ENCODE measurements around the gene PDXP.

Gene PDXP

DNA sequence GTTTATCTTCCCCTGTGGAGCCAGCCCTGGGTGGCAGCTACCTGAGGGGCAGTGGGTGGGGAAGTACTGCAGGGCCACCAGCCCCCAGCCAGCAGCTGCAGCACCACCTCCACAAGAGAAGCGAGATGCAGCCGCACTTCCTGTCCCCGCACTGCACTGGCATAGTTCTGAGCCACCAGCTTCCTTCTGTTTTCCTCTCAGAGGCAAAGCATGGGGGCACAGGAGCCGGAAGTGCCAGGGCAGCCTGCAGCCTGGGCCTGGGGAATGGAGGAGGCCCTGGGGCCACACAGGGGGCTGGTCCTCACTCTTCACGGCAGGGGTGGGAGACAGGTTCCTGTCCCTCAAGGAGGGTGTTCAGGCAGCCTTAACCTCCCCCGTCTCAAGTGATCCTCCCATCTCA lies 31.0 kb upstream of the PDXP start:
- DNase-seq = peak in 3 of 10 donors; percentile 48 to 89 (median 86)
- intact Hi-C loops (cut with DNase I) = no loop called here

DNA sequence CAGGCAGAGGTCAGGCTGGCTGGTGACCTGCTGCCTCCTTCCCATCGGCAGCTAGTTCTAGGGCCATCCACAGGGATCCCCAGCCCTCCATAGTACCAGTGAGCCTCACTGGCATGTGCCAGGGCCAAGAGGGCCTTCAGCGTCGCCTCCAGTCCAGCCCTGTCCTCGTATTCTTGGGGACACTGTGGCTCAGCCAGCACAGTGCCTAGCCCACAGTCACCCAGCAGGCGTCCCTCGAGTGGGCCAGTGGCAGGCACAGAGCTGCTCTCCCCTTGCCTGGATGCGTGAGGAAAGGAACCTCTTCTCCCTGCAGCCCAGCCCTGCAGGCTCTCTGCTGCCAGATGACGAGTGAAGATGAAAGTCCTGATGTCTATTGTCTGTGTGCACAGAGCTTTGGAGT lies 29.7 kb upstream of the PDXP start:
- intact Hi-C loops (cut with DNase I) = no loop called here
- no peak for DNase-seq

DNA sequence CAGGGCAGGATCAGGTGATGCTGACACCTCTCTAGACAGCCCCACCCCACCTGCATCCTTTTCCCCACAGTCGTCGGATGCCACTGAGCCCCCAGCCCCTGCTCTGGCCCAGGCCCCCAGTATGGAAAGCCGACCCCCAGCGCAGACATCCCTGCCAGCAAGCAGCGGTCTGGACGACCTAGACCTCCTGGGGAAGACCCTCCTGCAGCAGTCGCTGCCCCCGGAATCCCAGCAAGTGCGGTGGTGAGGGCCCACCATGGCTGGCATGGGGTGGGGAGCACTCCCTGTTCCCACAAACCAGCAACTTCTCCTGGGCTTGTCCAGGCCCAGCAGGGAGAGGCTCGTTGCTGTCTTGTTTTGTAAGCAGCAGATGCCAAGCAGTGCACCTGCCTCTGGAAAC lies 28.6 kb upstream of the PDXP start:
- intact Hi-C loops (cut with DNase I) = no loop called here
- no peak for DNase-seq

DNA sequence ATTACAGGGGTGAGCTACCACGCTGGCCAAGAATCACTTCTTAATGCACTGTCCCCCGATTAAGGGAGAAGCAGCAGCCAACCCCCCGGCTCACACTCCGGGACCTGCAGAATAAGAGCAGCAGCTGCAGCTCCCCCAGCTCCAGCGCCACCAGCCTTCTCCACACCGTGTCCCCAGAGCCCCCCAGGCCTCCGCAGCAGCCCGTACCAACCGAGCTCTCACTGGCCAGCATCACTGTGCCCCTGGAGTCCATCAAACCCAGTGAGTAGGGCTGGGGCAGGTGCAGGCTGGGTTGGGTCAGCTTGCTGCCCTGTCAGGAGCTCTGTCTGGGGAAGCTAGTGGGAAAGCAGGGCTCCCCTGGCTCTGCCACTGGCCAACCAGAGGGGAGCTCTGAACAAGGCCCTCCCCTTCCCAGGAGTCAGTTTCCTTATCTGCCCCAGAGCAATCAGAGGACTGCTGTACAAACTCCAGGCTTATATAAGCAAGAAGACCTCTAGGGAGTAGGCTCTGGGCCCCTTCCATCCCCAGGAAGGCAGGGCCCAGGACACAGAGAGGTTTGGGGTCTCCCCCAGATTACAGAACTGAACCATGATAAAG lies 27.6 kb upstream of the PDXP start:
- DNase-seq = no peak
- intact Hi-C loops (cut with DNase I) = no loop called here

DNA sequence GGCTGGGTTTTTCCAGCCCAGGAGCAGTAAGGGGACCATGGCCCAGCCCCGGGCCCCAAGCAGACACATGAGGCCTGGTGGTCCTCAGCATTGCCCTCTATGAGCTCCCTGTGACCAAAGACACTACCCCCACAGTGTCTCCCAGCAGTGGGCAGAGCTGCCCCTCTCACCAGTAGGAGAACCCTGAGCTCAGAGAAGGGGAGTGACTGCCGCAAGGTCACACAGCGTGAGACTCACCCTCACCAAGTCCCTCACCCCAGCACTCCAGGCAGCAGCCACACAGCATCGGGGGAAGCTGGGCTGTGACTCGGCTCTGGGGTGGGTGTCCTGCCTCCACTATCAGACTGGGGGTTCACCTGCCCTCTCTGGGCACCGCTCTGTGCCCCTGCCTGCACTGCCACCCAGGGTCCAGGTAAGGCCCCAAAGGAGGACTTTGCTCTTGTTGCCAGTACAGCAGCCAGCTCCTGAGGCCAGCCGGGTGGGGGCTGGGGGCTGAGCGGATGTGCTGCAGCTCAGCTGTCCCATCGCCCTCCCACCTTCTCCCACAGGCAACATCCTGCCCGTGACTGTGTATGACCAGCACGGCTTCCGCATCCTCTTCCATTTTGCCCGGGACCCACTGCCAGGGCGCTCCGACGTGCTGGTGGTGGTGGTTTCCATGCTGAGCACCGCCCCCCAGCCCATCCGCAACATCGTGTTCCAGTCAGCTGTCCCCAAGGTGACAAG lies 26.9 kb upstream of the PDXP start:
- DNase-seq = peak in 1 of 10 donors; percentile 68
- intact Hi-C loops (cut with DNase I) = no loop called here

DNA sequence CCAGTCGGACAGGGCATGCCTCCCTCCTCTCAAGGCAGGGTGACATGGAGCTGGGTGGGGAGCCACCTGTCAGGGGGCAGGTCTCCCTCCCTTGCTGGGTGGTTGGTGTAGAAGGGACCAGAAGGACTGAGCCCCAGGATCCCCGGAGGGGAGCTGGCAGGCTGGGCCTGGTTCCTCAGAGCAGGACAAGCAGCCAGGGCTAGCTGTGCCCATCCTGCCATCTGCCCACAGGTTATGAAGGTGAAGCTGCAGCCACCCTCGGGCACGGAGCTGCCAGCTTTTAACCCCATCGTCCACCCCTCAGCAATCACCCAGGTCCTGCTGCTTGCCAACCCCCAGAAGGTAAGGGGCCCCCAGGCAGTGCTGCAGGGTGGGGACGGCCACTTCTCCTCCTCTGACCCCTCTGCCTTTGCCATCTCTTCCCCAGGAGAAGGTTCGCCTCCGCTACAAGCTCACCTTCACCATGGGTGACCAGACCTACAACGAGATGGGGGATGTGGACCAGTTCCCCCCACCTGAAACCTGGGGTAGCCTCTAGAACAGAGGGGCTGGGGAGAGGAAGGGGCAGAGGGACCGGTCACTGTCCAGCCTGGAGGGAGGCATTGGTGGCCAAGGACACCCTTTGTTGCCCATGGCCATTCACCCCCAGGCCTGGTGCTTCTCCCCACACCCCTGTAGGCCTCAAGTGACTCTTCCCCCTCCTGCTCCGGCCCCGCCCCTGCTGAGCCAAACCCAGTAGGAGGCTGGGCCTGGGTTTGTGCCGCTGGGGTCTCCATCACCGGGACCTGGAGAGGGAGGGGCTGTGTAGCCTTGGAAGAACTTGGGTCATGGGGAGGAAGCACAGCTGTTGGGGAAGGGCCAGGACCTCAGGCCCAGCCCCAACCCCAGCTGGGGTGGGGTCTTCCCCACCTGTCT lies 26.1 kb upstream of the PDXP start:
- DNase-seq = peak in 1 of 10 donors; percentile 35

DNA sequence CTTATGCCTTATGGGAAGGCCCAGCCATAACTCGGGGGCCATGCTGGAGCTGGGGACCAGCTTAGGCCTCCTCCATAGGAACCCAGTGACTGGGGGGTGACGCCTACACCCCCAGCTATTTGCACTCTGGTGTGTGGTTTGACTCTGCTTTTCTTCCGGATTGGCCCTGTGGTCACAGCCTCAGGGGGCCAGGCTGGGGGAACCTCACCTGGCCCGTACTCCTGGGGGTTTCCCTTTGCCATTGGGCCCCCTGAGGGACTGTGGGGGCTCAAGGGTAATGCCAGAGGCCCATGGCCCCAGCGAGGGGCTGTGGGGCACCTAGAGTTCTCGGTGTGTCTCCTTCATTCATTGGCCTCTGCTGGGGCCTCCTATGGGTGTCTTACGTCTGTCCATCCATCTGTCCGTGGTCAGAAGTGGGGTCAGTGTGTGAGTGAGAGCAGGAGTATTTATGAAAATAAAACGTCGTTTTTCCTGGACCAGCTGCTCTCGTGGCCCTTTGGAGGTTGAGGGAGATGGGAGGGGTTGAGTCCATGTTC lies 25.4 kb upstream of the PDXP start:
- intact Hi-C loops (cut with DNase I) = no loop called here
- no peak for DNase-seq

More for the DNA sequence above, 26.1 kb upstream of the PDXP start:
- intact Hi-C loops (cut with DNase I) = no loop called here

DNA sequence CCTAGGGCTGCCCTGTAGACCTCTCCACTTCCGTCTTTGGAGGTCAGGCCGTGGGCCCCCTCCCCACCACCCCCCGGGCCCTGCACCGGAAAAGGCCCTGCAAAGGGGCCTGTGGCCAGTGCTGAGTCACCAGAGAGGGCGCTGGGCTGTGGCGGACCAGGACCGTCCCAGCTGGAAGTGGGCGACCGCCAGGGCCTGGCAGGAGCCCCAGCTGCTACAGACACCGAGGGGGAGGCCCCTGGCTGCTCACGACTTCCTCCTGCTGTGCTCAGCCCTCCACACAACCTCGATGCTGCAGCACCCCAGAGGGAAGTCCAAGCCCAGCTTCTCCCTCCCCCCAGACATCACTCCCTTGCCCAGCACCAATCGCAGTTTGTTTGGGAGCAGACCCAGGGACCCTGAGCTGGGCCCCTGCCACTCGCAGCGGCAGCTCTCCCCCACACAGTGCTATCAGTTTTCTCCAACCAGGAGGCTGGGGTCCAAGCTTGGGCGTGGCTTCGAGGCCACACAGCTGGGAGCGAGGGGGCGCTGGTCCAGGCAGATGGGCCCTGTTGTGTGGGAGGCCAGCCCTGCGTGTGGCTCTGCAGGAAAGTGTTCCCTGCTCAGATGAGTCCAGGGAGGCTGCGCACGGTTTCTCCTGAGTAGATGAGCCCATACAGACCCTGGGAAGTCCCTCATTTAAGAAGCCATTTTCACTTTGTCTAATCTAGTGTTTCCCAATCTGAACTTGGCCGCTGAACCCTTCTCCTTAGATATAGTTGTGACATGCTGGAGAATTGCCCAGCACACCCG lies 24.7 kb upstream of the PDXP start:
- intact Hi-C loops (cut with DNase I) = no loop called here

DNA sequence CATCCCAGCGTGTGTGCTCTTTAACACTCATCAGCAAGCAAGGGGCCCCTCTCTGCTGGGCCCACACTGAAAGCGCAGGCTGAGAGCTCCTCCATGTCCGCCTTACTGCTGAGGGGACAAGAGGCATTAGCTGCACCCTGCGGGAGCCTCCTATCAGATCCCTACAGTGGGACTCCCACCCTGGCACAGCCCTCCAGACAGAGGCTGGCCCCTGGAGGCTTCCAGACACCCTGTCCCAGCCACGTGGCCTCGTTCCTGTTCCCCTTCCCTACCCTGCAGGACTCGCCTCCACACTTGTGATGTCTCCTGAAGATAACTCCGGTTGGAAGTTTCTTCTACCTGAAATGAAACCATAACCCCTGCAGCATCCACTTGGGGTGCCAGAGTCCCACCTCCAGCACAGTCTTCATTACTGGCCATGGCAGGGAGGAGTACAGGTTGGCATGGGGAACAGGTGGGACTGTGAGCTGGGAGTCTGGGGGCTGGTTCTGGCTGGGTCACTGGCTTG lies 24.1 kb upstream of the PDXP start:
- peak in 1 of 10 donors; percentile 71 for DNase-seq
- intact Hi-C loops (cut with DNase I) = no loop called here

More for the DNA sequence above, 24.7 kb upstream of the PDXP start:
- DNase-seq = peak; percentile 67 to 97 (median 77)

DNA sequence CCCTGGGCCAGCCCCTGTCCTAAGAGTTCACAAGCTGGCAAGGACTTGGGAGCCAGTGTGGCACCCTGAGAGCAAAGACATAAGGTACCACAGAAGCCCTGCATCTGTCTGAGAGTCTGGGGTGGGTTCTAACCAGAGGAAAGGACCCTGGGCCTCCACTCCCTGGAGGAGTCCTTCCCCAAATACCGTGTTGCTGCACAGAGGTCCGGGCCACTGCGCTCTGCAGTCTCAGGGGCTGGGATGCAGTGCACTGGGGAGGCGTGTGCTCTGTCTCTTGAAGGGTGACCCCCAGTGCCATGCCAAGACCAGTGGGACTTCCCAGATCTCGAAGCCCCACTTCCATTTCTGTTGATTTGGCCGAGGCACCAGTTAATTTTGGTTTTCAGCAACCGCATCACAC lies 23.4 kb upstream of the PDXP start:
- peak in 1 of 10 donors; percentile 39 for DNase-seq
- intact Hi-C loops (cut with DNase I) = no loop called here

DNA sequence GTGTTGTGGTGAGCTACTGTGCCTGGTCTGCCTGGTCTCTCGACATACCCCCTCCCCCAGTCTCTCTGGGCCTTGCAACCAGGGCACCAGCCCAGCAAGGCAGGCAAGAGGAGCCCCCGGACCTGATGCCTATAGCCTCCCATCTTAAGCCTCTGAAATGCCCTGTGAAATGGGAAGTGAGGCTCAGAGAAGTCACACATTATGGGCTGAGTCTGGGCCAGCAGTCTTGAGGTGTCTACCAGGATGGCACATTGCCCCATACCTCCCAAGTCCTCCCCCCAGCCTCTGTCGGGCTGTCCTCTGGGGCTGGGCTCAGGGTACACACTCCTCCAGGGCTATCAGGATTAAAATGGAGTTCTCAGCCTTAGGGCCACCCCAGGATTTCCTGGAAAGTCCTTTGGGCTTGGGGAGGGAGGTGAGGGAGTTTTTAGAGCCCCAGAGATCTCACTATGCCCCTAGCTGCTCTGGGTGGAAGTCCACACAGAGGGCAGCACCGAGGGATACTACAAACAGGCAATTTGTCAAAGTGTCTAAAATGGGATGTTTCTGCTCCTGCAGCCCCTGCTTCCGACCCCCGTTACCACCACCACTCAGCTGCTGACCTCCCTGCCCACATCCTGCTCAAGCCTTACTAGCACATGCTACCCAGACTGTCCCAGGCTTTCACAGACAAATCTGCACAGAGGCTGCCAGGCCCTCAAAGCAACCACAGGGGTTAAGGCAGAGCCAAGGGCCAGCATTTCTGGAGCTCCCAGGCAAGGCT lies 22.2 kb upstream of the PDXP start:
- intact Hi-C loops (cut with DNase I) = no loop called here
- DNase-seq = no peak

DNA sequence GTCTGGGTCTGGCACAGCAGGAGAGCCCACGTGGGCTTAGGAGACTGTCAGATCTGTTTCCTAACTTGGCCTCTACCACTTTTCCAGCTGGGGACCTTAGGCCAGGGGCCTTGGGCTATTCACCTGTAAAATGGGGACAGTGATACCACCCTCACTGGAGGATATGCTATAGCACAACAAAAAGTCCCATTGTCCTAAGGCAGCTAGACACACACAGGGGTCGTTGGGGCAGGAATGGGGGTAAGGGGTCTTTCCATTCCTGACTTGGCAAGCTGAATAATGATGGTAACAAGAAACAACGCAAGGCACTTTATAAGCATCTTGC lies 21.6 kb upstream of the PDXP start:
- intact Hi-C loops (cut with DNase I) = no loop called here

DNA sequence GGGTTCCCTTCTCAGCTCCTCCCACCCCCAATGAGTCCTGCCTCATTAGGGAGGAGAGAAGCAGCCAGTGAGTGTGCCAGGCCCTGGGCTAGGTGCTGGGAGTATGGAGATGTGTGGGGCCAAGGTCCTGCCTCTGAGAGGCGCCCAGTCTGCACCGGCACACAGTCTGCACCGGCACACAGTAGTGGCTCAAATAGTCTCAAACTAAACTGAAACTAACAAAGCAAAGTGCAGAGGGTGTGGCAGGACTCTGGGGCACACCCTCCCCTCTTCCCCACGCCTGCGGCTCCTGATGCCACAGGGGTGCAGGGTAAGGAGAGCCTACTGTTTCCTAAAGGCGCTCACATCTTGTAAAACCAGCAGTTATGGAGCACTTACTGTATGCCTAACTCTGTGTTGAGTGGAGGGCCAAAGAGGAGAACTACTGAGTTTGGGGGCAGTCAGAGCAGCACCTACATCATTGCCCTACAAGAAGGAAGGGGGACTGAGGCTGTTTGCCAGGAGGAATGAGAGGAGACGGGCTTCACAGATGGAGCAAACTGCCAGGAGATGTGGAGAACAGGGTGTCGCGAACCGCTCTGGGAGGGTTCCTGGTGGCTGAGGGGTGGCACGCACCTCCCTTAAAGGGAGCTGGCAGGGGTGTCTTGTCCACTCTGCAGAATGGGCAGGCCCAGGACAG lies 20.0 kb upstream of the PDXP start:
- intact Hi-C loops (cut with DNase I) = no loop called here
- no peak for DNase-seq

More for the DNA sequence above, 21.6 kb upstream of the PDXP start:
- no peak for DNase-seq

DNA sequence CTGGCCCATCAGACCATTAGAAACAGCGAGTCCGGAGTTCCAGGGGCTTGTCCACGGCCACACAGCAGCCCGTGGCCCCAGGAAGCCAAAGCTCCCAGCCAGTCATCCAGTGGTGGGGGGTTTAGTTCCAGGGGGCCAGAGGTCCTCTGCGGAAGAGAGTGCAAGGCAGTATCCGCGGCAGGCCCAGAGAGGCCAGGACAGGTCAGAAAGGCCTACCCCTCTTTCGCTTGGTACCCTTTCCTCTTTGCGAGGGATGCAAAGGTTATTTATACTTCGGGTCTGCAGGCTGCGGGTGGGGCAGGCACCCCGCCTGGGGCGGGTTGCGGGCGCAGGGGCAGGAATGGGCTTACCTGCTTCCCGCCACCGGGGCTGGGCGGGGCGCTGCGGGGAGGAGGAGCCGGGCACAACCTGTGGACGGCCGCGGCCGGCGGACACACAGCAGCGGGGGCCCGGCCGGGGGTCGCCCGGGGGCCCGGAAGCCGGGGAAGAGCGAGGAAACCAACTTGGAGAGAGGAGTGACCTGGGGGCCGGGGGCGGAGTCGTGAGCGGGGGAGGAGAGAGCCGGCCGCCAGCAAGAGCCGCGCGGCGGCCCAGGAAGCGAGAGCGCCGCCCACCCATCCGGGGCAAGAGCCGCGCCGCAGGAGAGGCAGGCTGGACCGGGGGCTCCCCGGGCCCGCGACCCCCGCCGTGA lies 19.3 kb upstream of the PDXP start, which contains the start of gene SH3BP1:
TSS of gene SH3BP1 (plus strand) at position 600 of the 691 bp plus-strand sequence. CDS start 119 bp downstream, outside the sequence.
- intact Hi-C loops (cut with DNase I) = no loop called here
- DNase-seq = no peak

DNA sequence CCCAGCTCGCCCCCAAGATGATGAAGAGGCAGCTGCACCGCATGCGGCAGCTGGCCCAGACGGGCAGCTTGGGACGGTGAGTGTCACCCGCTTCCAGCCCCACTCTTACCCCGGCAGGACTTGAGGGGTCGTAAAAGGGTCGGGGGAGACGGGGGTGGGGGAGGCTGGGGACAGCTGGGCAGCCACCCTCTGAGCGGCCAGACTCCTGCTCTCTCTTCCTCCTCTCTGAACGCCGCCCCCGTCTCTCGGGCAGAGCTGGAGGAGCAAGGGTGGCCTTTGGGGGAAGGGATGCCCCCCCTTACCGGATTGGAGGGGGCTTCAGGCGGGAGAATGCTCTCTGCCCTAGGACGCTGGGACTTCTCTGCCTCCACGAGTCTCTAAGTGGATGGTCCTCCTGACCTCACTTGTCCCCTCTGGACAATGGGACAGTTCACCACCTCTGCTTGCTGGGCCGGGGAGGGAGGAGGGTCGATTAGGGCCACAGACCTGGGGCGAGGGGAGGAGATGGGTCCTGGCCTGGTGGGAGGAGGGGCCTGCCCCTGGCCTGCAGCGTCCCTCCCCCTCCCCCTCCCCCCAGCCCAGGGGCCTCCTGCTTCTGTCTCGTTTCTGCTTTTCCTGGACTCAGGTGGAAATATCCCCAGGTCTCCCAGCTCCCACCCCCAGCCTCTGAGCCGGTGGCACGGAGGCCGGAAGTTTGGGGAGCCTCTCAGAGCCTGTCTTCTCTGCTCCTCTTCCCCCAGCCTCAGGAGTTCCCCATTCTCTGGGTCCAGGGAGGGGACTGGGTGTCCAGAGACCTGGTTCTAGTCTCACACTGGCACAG lies 18.5 kb upstream of the PDXP start:
- intact Hi-C loops (cut with DNase I) = loop anchor here (5.0 to 10.0 kb wide), 2 partner anchors 47 to 95 kb away; partner anchors contain the start of gene NOL12
- no peak for DNase-seq

DNA sequence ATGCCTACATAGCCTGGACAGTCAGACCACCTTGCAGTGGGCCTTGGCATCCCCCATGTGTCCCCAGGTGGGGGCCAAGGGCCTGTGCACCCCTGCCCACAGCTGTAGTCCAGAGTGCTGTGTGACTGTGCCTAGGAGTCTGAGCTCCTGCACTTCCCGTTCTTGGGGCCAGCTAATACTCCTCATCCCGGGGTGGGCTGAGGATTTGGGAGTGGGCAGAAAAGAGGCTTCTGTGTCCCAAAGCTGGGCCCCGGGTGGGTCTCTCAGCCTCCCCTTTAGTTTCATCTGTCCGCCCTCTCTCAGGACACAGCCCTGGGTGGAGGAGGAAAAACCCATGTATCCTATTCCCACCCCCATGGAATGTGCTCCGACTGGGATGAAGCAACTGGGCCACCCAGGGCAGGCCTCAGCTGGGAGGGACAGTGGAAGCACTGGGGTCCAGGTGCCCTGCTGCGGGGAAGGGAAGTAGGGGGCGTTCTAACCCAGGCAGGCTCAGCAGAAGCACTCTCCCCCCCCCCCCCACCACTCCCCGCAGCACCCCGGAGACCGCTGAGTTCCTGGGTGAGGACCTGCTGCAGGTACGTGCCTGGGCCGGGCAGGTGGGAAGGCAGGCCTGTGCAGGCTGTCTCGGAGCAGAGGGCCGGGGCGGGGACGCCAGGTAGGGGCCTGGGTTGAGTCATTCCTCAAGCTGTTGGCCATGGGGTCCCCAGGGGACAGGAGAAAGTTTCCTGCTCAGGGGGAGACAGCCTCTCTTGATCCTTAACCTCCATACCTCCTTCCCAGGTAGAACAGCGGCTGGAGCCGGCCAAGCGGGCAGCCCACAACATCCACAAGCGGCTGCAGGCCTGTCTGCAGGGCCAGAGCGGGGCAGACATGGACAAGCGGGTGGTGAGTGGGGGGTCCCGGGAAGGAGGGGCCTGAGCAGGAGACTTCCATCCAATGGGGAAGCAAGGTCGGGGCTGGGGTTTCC lies 17.6 kb upstream of the PDXP start:
- intact Hi-C loops (cut with DNase I) = loop anchor here (5.0 to 10.0 kb wide), 2 partner anchors 46 to 94 kb away; partner anchors contain the start of gene NOL12

More for the DNA sequence above, 17.6 kb upstream of the PDXP start:
- DNase-seq = no peak
